ENCODE measurements around the gene GLDN.
"Not testable (repeated sequence)": the region's sequence is repeated elsewhere in the genome, so short reads cannot be mapped to it uniquely, and the experiment has no call there.

The GLDN gene

GRCh38 chr15:51390241-51390965, 48.9 kb downstream of the GLDN start:
- DNase-seq: peak; percentile 2

DNA sequence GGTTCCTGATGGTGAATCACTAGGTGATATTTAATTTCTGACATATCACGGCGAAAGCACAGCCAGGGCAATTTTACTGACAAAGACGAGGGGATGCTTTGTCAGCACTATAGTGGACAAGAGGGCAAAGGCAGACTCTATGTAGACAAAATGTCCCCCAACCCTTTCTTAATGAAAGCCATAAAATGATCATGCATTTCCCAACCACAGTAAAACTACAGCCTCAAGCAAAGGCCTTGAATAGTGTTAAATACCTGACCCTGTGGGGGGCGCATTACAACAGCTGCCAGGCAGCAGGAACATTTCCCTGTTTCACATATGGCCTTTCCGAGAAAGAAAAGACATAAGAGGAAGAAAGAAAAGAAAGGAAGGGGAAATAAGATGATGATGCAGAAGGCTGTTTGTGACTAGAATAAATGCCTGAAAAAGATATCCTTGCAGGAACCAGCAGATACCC, 49.5 kb downstream of the GLDN start:
- DNase-seq: peak; percentile 31

DNA sequence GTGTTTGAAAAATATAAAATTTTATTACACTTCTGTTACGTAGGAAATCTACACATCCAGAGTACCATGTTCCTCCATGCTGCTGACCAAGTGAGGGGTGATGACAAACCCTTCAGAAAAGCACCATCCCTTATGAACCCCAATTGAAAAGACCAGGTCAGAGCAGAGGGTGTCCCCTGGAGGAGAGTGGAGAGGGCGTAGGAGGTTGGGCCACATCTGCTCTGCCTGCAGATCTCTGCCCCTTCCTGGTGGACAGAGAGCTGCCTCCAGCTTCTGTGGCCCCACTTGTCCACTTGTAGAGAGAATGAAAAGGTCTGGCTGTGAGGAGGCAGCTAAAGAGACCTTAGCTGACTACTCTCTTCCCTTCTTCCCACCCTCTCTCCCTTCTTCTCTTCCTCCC, 55.5 kb downstream of the GLDN start:
- DNase-seq: no peak

- DNase-seq: no peak
Observed at GRCh38 chr15:51398626-51399025, 57.2 kb downstream of the GLDN start.

GRCh38 chr15:51401051-51401780, 59.8 kb downstream of the GLDN start:
- no peak for DNase-seq

GRCh38 chr15:51401872-51402517, 60.5 kb downstream of the GLDN start:
- no peak for DNase-seq

DNA sequence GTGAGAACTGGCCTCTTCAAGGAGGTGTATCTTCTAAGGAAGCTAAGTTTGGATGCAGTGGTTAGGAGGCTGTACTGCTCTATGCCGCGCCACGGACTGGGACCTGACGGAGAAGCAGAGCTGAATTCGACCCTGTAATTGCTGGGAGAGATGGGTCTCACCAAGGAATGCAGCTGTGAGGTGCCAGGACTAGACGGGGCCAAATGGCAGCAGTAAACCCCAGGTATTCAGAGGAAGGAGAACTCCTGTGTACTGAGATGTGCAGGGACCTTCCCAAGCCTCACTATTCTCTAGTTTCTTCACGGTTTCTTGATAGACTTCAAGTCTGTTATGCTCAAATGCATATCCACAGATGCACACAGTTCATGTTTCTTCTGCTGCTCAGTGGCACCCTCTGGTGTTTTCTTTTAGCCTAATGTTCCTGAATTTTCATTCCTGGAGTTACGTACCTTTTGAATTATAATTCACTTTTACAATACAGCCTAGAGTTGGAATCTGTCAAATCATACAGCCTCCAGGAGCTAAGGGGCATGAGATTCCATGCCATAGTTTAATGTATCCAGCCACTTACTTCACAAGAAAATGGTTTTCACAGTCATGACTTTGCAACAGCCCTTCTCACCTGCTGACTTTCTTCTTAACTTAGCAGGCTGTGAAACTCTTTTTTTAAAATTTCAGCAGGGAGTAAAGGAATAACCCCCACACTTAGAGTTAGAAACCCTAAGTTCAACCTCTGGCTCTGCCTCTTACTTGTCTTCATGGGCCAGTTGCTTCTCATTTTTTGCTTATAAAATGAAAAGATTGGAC, 61.8 kb downstream of the GLDN start:
- DNase-seq: no peak

GRCh38 chr15:51403946-51404695, 62.7 kb downstream of the GLDN start:
- DNase-seq: no peak

- DNase-seq: no peak
Observed at GRCh38 chr15:51405693-51406523, 64.5 kb downstream of the GLDN start.

DNA sequence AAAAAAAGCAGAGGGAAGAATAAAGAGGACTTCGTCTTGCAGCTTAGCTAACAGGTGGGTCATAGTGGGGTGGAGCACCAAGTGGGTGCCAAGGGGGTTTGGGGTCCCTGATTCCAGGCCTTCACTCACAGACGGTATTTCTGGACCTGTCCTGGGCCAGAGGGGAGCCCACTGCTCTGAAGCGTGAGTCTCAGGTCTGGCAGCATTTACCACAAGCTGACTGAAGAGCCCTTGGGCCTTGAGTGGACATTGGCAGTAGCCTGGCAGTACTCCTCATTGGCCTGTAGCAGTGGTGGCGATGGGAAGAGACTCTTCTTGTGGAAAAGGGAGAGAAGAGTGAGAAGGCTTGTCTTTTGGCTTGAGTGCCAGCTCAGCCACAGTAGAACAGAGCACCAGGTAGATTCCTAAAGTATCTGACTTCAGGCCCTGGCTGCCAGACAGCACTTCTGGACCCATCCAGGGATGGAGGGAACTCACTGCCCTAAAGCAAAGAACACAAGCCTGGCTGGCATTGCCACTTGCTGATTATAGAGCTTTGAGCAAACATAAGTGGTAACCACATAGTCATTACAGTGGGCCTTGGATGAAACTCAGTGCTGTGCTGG, 72.9 kb downstream of the GLDN start:
- DNase-seq: no peak

DNA sequence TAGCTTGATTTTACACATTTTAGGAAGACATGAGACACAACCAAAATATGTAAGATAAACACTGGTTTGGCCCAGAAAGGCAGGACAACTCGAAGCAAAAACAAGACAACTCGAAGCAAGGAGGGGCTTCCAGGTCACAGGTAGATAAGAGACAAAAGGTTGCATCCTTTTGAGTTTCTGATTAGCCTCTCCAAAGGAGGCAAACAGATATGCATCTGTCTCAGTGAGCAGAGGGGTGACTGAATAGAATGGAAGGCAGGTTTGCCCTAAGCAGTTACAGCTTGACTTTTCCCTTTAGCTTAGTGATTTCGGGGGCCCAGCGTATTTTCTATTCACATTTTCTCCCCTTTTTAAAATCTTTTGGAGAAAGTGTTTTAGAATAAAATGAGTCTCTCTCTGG, 74.7 kb downstream of the GLDN start:
- DNase-seq: no peak

DNA sequence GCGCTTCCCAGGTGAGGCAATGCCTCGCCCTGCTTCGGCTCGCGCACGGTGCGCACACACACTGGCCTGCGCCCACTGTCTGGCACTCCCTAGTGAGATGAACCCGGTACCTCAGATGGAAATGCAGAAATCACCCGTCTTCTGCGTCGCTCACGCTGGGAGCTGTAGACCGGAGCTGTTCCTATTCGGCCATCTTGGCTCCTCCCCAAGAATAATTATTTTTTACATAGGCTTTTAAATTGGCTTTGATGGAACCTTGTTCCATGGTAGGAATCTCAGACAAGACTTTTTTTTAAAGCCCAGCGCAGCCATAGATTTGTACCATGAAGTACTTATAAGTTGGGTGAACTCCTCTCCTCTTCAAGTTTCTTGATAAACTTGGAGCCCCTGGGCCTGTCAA, 81.6 kb downstream of the GLDN start:
- DNase-seq: not testable (repeated sequence)

DNA sequence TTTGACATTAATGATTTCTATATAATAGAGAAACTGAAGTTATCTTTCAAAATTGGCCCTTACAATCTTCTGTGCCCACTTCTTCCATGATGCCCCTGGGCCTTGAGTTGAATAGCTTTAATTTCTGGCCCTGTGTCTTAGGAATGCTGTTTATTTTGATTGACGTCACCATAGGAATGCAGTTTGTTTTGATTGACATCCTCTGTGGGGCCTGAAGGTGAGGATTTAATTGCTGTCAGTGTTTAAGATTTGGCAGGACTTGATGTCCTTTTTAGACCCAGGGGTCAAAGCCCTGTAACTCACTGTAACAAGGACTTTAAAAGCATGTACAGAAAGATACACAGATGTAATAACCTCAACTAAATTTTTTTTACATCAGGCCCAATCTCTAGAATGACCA, 83.3 kb downstream of the GLDN start:
- no peak for DNase-seq

- DNase-seq: no peak
Observed at GRCh38 chr15:51425517-51426040, 84.1 kb downstream of the GLDN start.

DNA sequence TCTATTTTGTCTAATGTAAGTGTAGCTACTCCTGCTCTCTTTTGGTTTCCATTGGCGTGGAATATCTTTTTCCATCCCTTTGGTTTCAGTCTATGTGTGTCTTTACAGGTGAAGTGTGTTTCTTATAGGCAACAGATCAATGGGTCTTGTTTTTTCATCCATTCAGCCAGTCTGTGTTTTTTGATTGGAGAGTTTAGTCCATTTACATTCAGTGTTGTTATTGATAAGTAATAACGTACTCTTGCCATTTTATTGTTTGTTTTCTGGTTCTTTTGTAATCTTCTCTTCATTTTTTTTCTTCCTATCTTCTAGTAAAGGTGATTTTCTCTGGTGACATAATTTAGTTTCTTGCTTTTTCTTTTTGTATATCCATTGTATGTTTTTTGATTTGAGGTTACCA, 97.1 kb downstream of the GLDN start:
- no peak for DNase-seq

- no peak for DNase-seq
Observed at GRCh38 chr15:51443282-51443914, 101.9 kb downstream of the GLDN start.

DNA sequence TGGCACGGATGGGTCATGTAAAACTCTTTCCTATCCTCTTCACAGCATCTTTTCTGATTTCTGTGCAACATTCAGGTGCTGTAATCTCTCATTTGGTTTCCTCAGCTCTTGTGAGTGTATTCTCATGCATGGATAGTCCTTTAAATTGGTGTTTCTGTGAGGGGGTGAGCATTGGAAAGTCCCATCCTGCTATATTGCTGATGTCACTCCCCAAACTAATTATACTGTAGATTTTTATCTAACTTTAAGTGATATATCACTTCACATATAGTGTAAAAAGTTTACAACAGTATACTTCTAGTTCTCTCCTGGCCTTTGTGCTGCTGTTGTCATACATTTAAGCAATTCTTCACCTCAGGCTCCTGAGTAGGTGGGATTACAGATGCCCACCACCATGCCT, 102.7 kb downstream of the GLDN start:
- DNase-seq: no peak

- no peak for DNase-seq
Observed at GRCh38 chr15:51444807-51445206, 103.4 kb downstream of the GLDN start.

- DNase-seq: not testable (repeated sequence)
Observed at GRCh38 chr15:51446029-51446744, 104.7 kb downstream of the GLDN start.
